ENCODE results near the gene PTPRN.

The PTPRN gene

DNA sequence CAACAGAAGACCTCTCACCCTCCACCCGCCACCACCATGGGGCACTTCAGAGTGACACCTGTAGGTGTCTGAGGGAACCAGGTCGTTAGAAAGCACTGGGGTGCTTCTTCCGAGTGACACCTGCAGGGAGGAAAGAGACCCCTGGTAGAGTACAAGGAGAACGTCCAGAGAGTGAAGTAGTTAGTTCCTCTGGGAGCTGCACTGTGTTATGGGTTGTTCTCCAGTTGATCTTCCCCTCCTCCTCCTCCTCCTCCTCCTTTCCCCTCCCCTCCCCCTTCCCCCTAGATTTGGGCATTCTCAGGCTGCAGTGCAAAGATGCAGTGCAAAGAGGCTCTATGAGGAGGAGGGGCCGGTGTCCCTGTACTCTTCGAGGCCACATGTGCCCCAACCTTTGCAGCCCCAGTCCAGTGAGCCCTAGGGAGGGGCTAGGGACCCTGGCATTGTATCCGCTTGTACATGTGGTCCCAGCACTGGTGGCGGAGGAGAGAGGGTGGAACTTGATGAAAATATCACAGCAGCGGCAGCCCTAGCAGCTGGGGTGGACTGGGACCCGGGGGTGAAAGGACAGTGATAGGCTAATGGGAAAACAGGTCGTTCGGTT lies 29.2 kb downstream of the PTPRN start:
- peaks cover under 1% of the 10 kb centered on the region for H3K79me1 ChIP-seq (ENCODE audit: low read depth, low read length)
- H3K23ac ChIP-seq (ENCODE audit: low read depth, low read length, poor library complexity), result peak overlapping the region; percentile 15
- H2AFZ ChIP-seq (ENCODE audit: low read length), result peak overlapping the region; percentile 96
- no peak for DNase-seq (ENCODE audit: low spot score)
- H3K27ac ChIP-seq (replicated peaks; ENCODE audit: low read length), result no peak overlapping the region
- no peak overlapping the region for H4K91ac ChIP-seq (ENCODE audit: low read depth, low read length, poor library complexity)
- peak overlapping the region; percentile 62 to 78 for H3K4me3 ChIP-seq (ENCODE audit: low read length in 2 of 2)
- H3K4me1 ChIP-seq (ENCODE audit: control insufficient read depth in 2 of 2, insufficient read depth in 1 of 2, low read depth in 1 of 2, low read length in 2 of 2), result peaks cover 15 to 18% of the 10 kb centered on the region in 2 donors
- peak overlapping the region; percentile 90 for H3K18ac ChIP-seq (ENCODE audit: low read length)
- H3K36me3 ChIP-seq (replicated peaks in 1 of 2; ENCODE audit: control insufficient read depth in 2 of 2, insufficient read depth in 2 of 2, low read length in 2 of 2), result peaks cover 20 to 39% of the 10 kb centered on the region in 2 donors
- H2BK12ac ChIP-seq (ENCODE audit: low read length), result no peak overlapping the region
- H3K27me3 ChIP-seq (ENCODE audit: control insufficient read depth in 3 of 3, insufficient read depth in 3 of 3, low read depth in 1 of 3, low read length in 3 of 3), result peaks cover 0 to 8% (median 3%) of the 10 kb centered on the region in 3 experiments
- H3K14ac ChIP-seq (ENCODE audit: low read length), result no peak overlapping the region
- H2AK5ac ChIP-seq (ENCODE audit: low read depth, low read length), result peak overlapping the region; percentile 60
- H4K8ac ChIP-seq (ENCODE audit: low read depth, low read length), result no peak overlapping the region
- H2BK120ac ChIP-seq (ENCODE audit: low read depth, low read length), result no peak overlapping the region
- H3K9ac ChIP-seq (ENCODE audit: low read depth, low read length, poor library complexity), result peak overlapping the region; percentile 74
- peak overlapping the region; percentile 97 for H3K4me2 ChIP-seq (ENCODE audit: insufficient read depth, low read length, poor library complexity, severe bottlenecking)
- WGBS, 2 donors (ENCODE audit: extremely low coverage in 2 of 2, insufficient read length in 2 of 2, insufficient replicate concordance in 1 of 2), result no CpG with 5 or more reads among the region's 12 CpGs
- peak overlapping the region; percentile 78 for H2BK15ac ChIP-seq (ENCODE audit: low read length)
- H2BK5ac ChIP-seq (ENCODE audit: low read length), result peak overlapping the region; percentile 90
- no peak overlapping the region for H3K4ac ChIP-seq (ENCODE audit: low read length)
- no peaks in the 10 kb centered on the region for H3K9me3 ChIP-seq (replicated peaks in 1 of 2; ENCODE audit: control insufficient read depth in 2 of 2, insufficient read depth in 1 of 2, low read depth in 1 of 2, low read length in 2 of 2)

GRCh38 chr2:219279151-219279915 lies 29.9 kb downstream of the PTPRN start, which contains the start of gene DNAJB2:
TSS of gene DNAJB2 (plus strand) at chr2:219279366. CDS start at chr2:219279834, 468 bp downstream.
- Histone ChIP-seq H3K4ac (ENCODE audit: low read length) (no peak within 1 kb of the TSS), H3K9ac (ENCODE audit: low read depth, low read length, poor library complexity) (peak within 1 kb of the TSS; percentile 74), H2BK12ac (ENCODE audit: low read length) (no peak within 1 kb of the TSS), H3K79me1 (ENCODE audit: low read depth, low read length) (no peaks in the 10 kb centered on the region), H2AK5ac (ENCODE audit: low read depth, low read length) (peak within 1 kb of the TSS; percentile 60), H3K9me3 (replicated peaks in 1 of 2; ENCODE audit: control insufficient read depth in 2 of 2, insufficient read depth in 1 of 2, low read depth in 1 of 2, low read length in 2 of 2) (no peaks in the 10 kb centered on the region), H3K4me3 (ENCODE audit: low read length in 2 of 2) (peak within 1 kb of the TSS; percentile 62 to 78), H2BK5ac (ENCODE audit: low read length) (peak within 1 kb of the TSS; percentile 90), H2BK15ac (ENCODE audit: low read length) (peak within 1 kb of the TSS; percentile 78), H4K8ac (ENCODE audit: low read depth, low read length) (no peak within 1 kb of the TSS), H3K4me2 (ENCODE audit: insufficient read depth, low read length, poor library complexity, severe bottlenecking) (peak within 1 kb of the TSS; percentile 97), H3K23ac (ENCODE audit: low read depth, low read length, poor library complexity) (peak within 1 kb of the TSS; percentile 15), H3K27me3 (ENCODE audit: control insufficient read depth in 3 of 3, insufficient read depth in 3 of 3, low read depth in 1 of 3, low read length in 3 of 3) (peaks cover 0 to 9% (median 3%) of the 10 kb centered on the region in 3 experiments), H3K18ac (ENCODE audit: low read length) (peak within 1 kb of the TSS; percentile 90), H2BK120ac (ENCODE audit: low read depth, low read length) (no peak within 1 kb of the TSS), H3K14ac (ENCODE audit: low read length) (no peak within 1 kb of the TSS), H3K4me1 (ENCODE audit: control insufficient read depth in 2 of 2, insufficient read depth in 1 of 2, low read depth in 1 of 2, low read length in 2 of 2) (peaks cover 19% of the 10 kb centered on the region in 2 donors), H2AFZ (ENCODE audit: low read length) (peak within 1 kb of the TSS; percentile 96), H3K36me3 (replicated peaks in 1 of 2; ENCODE audit: control insufficient read depth in 2 of 2, insufficient read depth in 2 of 2, low read length in 2 of 2) (peaks cover 17 to 34% of the 10 kb centered on the region in 2 donors), H4K91ac (ENCODE audit: low read depth, low read length, poor library complexity) (no peak within 1 kb of the TSS), H3K27ac (replicated peaks; ENCODE audit: low read length) (peak within 1 kb of the TSS; percentile 81)
- WGBS, 2 donors (ENCODE audit: extremely low coverage in 2 of 2, insufficient read length in 2 of 2, insufficient replicate concordance in 1 of 2), result no CpG with 5 or more reads among the region's 65 CpGs
- peak; percentile 92 for DNase-seq (ENCODE audit: low spot score)

DNA sequence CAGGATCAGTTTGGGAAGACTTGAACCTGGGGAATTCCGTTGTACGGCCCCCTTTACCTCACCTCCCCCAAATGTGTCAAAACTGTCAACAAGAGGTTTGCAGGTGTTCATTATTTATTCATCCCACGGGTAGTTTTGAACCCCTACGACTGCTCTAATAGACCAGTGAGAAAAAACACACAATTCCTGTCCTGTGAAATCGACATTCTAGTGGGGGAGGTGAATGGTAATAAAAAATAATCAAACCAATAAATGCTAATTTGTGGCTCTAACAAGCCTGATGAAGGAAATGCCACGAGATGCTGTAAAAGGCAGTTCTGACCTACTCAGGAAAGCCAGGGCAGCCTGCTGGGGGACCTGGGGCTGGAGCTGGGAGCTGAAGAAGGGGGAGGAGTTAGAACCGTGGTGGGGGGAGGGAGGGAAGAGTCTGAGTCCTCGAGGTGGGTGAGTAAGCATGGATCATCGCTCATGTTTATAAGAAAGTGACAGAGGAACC lies 30.5 kb downstream of the PTPRN start:
- peak overlapping the region; percentile 34 for H3K9ac ChIP-seq (ENCODE audit: low read depth, low read length, poor library complexity)
- H3K23ac ChIP-seq (ENCODE audit: low read depth, low read length, poor library complexity), result no peak overlapping the region
- no peak overlapping the region for H4K8ac ChIP-seq (ENCODE audit: low read depth, low read length)
- H3K4me1 ChIP-seq (ENCODE audit: control insufficient read depth in 2 of 2, insufficient read depth in 1 of 2, low read depth in 1 of 2, low read length in 2 of 2), result peaks cover 21 to 24% of the 10 kb centered on the region in 2 donors
- DNase-seq (ENCODE audit: low spot score), result no peak
- peak overlapping the region; percentile 62 to 75 for H3K4me3 ChIP-seq (ENCODE audit: low read length in 2 of 2)
- H3K14ac ChIP-seq (ENCODE audit: low read length), result no peak overlapping the region
- H3K36me3 ChIP-seq (replicated peaks in 1 of 2; ENCODE audit: control insufficient read depth in 2 of 2, insufficient read depth in 2 of 2, low read length in 2 of 2), result peaks cover 16 to 28% of the 10 kb centered on the region in 2 donors
- no CpG with 5 or more reads among the region's 9 CpGs for WGBS, 2 donors (ENCODE audit: extremely low coverage in 2 of 2, insufficient read length in 2 of 2, insufficient replicate concordance in 1 of 2)
- peak overlapping the region; percentile 17 for H2AK5ac ChIP-seq (ENCODE audit: low read depth, low read length)
- peak overlapping the region; percentile 96 for H2AFZ ChIP-seq (ENCODE audit: low read length)
- H3K27me3 ChIP-seq (ENCODE audit: control insufficient read depth in 3 of 3, insufficient read depth in 3 of 3, low read depth in 1 of 3, low read length in 3 of 3), result peaks cover 0 to 12% (median 3%) of the 10 kb centered on the region in 3 experiments
- H2BK12ac ChIP-seq (ENCODE audit: low read length), result no peak overlapping the region
- H2BK15ac ChIP-seq (ENCODE audit: low read length), result no peak overlapping the region
- peak overlapping the region; percentile 81 for H3K4me2 ChIP-seq (ENCODE audit: insufficient read depth, low read length, poor library complexity, severe bottlenecking)
- no peaks in the 10 kb centered on the region for H3K79me1 ChIP-seq (ENCODE audit: low read depth, low read length)
- no peaks in the 10 kb centered on the region for H3K9me3 ChIP-seq (replicated peaks in 1 of 2; ENCODE audit: control insufficient read depth in 2 of 2, insufficient read depth in 1 of 2, low read depth in 1 of 2, low read length in 2 of 2)
- H3K18ac ChIP-seq (ENCODE audit: low read length), result peak overlapping the region; percentile 70
- H3K27ac ChIP-seq (replicated peaks; ENCODE audit: low read length), result peak overlapping the region; percentile 81
- no peak overlapping the region for H4K91ac ChIP-seq (ENCODE audit: low read depth, low read length, poor library complexity)
- H2BK120ac ChIP-seq (ENCODE audit: low read depth, low read length), result no peak overlapping the region
- no peak overlapping the region for H3K4ac ChIP-seq (ENCODE audit: low read length)
- no peak overlapping the region for H2BK5ac ChIP-seq (ENCODE audit: low read length)
